Lower leg skin (tissue), 4 donors: ENCODE data around the gene PLIN4. TPM values are rescaled to one million over a fixed set of nuclear protein-coding genes. Genes with fewer than 3 reads are reported as not detected.

Source experiments
- DNase-seq, 2 donors: peaks; one replicate each; pipeline ENCODE4 v3.0.0-alpha.2; 2019; ENCODE audit warnings: low spot score in 2 of 2
- H3K4me3 ChIP-seq: fragments of 200-600 bp; sonication (generic); 2 replicates; pipeline ENCODE4 v1.5.1; 2017; ENCODE audit warnings: mild to moderate bottlenecking, low read depth; ENCODE audit not compliant: poor library complexity, severe bottlenecking
- POLR2A ChIP-seq, 2 donors: fragments of 450-650 bp; IDR thresholded peaks; one replicate each; pipeline ENCODE4 v1.6.1; 2016 to 2017; ENCODE audit warnings: antibody characterized with exemption in 2 of 2, mild to moderate bottlenecking in 1 of 2, moderate library complexity in 1 of 2
- WGBS, 2 donors: methylation state at CpG; one replicate each; pipeline ENCODE4 v1.1.5; 2018; 5-methylcytosine and 5-hydroxymethylcytosine counted together
- intact Hi-C: fragments of 100-400 bp; cut with DNase I; formaldehyde crosslinking; loops from one replicate; pipeline ENCODE4 v1.15.0; 2023; ENCODE audit warnings: low total_unique reads
- total RNA-seq, 4 donors: library from RNA; depleted of rRNA; stranded (reverse); fragments of >200 nt; gene quantifications; one replicate each; pipeline ENCODE4 v1.1.0, GENCODE V29; 2016
- TF ChIP-seq, protein P1 (sequence below), 3 donors: fragments of 450-650 bp; IDR thresholded peaks; one replicate each; pipeline ENCODE4 v1.5.1; 2016; ENCODE audit warnings: antibody characterized with exemption in 3 of 3, mild to moderate bottlenecking in 3 of 3, moderate library complexity in 2 of 3

The PLIN4 gene
- total RNA-seq, 4 donors from 2014 or later: 10.6 to 55.1 (median 24.2) TPM

- intact Hi-C loops: no loop called here
- peak overlapping the region; percentile 70 for H3K4me3 ChIP-seq
- WGBS, 2 donors: 2% methylated on average over 23 to 34 of the region's 53 CpGs
- no peak for TF ChIP-seq POLR2A (IDR thresholded peaks at IDR 0.05)
- TF ChIP-seq, protein P1, sequence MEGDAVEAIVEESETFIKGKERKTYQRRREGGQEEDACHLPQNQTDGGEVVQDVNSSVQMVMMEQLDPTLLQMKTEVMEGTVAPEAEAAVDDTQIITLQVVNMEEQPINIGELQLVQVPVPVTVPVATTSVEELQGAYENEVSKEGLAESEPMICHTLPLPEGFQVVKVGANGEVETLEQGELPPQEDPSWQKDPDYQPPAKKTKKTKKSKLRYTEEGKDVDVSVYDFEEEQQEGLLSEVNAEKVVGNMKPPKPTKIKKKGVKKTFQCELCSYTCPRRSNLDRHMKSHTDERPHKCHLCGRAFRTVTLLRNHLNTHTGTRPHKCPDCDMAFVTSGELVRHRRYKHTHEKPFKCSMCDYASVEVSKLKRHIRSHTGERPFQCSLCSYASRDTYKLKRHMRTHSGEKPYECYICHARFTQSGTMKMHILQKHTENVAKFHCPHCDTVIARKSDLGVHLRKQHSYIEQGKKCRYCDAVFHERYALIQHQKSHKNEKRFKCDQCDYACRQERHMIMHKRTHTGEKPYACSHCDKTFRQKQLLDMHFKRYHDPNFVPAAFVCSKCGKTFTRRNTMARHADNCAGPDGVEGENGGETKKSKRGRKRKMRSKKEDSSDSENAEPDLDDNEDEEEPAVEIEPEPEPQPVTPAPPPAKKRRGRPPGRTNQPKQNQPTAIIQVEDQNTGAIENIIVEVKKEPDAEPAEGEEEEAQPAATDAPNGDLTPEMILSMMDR (IDR thresholded peaks at IDR 0.05): no peak
- DNase-seq: peak in 1 of 2 donors; percentile 89
Observed at GRCh38 chr19:4456843-4457653, 61.2 kb downstream of the PLIN4 start.

- DNase-seq: no peak
- WGBS, 2 donors: 2 to 5% methylated on average over 9 of the region's 9 CpGs
- no peak for TF ChIP-seq POLR2A (IDR thresholded peaks at IDR 0.05)
- TF ChIP-seq, protein P1 (IDR thresholded peaks at IDR 0.05): no peak
Observed at GRCh38 chr19:4456476-4456842, 61.8 kb downstream of the PLIN4 start.

GRCh38 chr19:4455719-4456475, 62.4 kb downstream of the PLIN4 start:
- TF ChIP-seq POLR2A (IDR thresholded peaks at IDR 0.05): no peak
- TF ChIP-seq, protein P1 (IDR thresholded peaks at IDR 0.05): no peak

More at GRCh38 chr19:4456476-4456842, 61.8 kb downstream of the PLIN4 start:
- intact Hi-C loops: no loop called here
- H3K4me3 ChIP-seq: peak overlapping the region; percentile 26

DNA sequence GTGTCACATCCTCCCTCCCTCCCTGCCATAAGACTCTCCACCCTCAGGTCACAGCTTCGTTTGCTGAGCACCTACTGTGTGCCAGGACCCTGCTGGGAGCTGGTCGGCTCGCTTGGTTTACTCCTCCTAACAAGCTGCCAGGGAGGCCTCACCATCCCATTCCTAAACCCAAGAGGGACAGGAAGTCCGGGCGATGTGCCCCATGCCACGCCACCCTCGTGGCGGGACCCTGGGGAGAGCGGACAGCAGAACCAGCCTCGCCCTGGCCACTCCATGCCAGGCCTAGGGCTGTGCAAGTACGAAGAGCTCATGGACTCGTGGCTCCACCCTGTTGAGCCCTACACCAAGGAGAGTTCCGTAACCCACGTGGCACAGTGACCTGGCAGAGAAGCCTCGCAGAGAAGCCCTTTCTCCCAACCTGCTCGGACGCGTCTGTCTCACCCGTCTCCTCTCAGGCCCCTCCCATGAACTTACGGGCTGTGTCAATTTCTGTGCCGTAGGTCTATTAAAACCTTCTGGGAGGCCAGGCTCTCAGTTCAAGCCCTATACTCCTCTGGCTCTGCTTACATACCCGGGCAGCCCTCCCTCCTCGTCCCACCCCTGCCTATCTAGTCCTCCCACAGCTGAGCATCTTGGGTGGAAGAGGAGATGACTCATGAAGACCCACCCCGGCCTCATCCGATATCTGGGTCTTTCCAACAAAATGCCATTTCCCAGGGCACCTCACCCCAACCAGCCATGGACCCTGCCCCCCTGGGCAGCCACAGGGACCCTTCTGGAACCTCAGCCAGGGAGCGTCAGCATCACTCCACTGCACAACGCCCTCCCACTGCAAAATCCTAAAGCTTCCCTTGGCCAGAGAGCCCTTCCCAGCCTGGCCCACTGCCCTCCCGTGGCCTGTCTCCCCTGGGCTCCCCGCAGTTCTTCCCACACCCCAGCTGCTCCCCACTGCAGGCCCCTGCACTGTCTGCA, 63.3 kb downstream of the PLIN4 start:
- TF ChIP-seq, protein P1 (IDR thresholded peaks at IDR 0.05): no peak
- TF ChIP-seq POLR2A (IDR thresholded peaks at IDR 0.05): no peak
- 21 to 33% methylated on average over 27 to 29 of the region's 29 CpGs for WGBS, 2 donors
- peak; percentile 59 to 85 for DNase-seq
- H3K4me3 ChIP-seq: no peak overlapping the region
- intact Hi-C loops: no loop called here

More at GRCh38 chr19:4455719-4456475, 62.4 kb downstream of the PLIN4 start:
- DNase-seq: peak in 1 of 2 donors; percentile 89
- H3K4me3 ChIP-seq: no peak overlapping the region
- WGBS, 2 donors: 36 to 38% methylated on average over 14 to 15 of the region's 15 CpGs
- intact Hi-C loops: no loop called here
